Measurements from ENCODE around the gene TMEM232. TPM values are rescaled to one million over a fixed set of nuclear protein-coding genes. Genes with fewer than 3 reads are reported as not detected.

TMEM232 gene
- total and polyA plus RNA-seq, 2 donors (not counting 3 experiments of a cell fraction or from before 2014, with no cell fraction given) = 0.17 to 0.38 TPM

- Histone ChIP-seq H3K9me3 (replicated peaks; ENCODE audit: control insufficient read depth, insufficient read depth, low read length) (no peaks in the 10 kb centered on the region), H3K4me3 (replicated peaks in 1 of 3; ENCODE audit: insufficient read depth in 1 of 3, low read depth in 1 of 3, low read length in 3 of 3) (no peak overlapping the region), H3K27ac (ENCODE audit: insufficient read depth, low read depth, low read length) (no peak overlapping the region), H3K27me3 (ENCODE audit: control insufficient read depth in 2 of 2, insufficient read depth in 2 of 2, low read length in 2 of 2) (peaks cover 0 to 5% of the 10 kb centered on the region in 2 experiments), H3K79me2 (ENCODE audit: control insufficient read depth, insufficient read depth, low read length) (no peaks in the 10 kb centered on the region), H4K20me1 (replicated peaks; ENCODE audit: control insufficient read depth, extremely low read depth, insufficient read depth, low read length) (no peaks in the 10 kb centered on the region), H2AFZ (ENCODE audit: low read depth, low read length) (no peak overlapping the region), H3K4me2 (ENCODE audit: insufficient read depth, low read length) (no peak overlapping the region), H3K9ac (replicated peaks; ENCODE audit: extremely low read depth, insufficient read depth, low read length) (no peak overlapping the region), H3K36me3 (ENCODE audit: control insufficient read depth in 2 of 2, extremely low read depth in 1 of 2, insufficient read depth in 2 of 2, low read length in 2 of 2) (no peaks in the 10 kb centered on the region), H3K4me1 (ENCODE audit: control insufficient read depth, extremely low read depth, insufficient read depth, low read length) (no peaks in the 10 kb centered on the region), H3K9me1 (replicated peaks; ENCODE audit: control insufficient read depth, extremely low read depth, insufficient read depth, low read length) (no peaks in the 10 kb centered on the region)
- ChIA-PET POLR2A (no interaction called here), CTCF (interaction anchor here (1.6 kb wide), 1 partner anchor 12 kb away, joined by 4 read pairs; no protein-coding TSS in a partner anchor)
- intact Hi-C loops (cut with micrococcal nuclease) = no loop called here
- no peak for TF ChIP-seq GATA2 (IDR thresholded peaks at IDR 0.05; ENCODE audit: insufficient read depth, insufficient read length, low read depth, low read length)
- TF ChIP-seq POLR2AphosphoS5 (IDR thresholded peaks at IDR 0.05; ENCODE audit: insufficient read depth, low read depth, low read length) = no peak
- TF ChIP-seq EZH2 (IDR thresholded peaks at IDR 0.05; ENCODE audit: borderline replicate concordance, low read depth, low read length, severe bottlenecking) = no peak
- TF ChIP-seq FOS (IDR thresholded peaks at IDR 0.05; ENCODE audit: borderline replicate concordance, insufficient read depth, low read length) = no peak
- TF ChIP-seq CTCF (IDR thresholded peaks at IDR 0.05; ENCODE audit: extremely low read depth in 1 of 2, insufficient read depth in 1 of 2, low read depth in 1 of 2, low read length in 2 of 2) = no peak
- TF ChIP-seq JUN (IDR thresholded peaks at IDR 0.05; ENCODE audit: borderline replicate concordance, insufficient read depth, insufficient read length, low read depth) = no peak
- TF ChIP-seq MYC (IDR thresholded peaks at IDR 0.05; ENCODE audit: low read depth, low read length) = no peak
- TF ChIP-seq POLR2A (IDR thresholded peaks at IDR 0.05; ENCODE audit: low read depth, low read length) = no peak
- TF ChIP-seq MAX (IDR thresholded peaks at IDR 0.05; ENCODE audit: insufficient read depth, insufficient read length) = no peak
- FAIRE-seq (no peak), DNase-seq (ENCODE audit: low read depth, low spot score) (no peak)
- dilution Hi-C loops (cut with MboI; ENCODE audit: extremely low pct_ligation_motif_present, low sequenced_read_pairs) = no loop called here
- BruUV-seq (replicated peaks) = no TSS peak
These were observed 41.8 kb upstream of the TMEM232 start for GRCh38 chr5:110768138-110768860.
